C4-2B (cell line): ENCODE data around the gene PCARE.

Experiments used
- H3K27ac ChIP-seq: fragments of 450-650 bp; 2 replicates; pipeline ENCODE4 v1.5.1; 2017
- ZFX ChIP-seq: fragments of 450-650 bp; IDR thresholded peaks from 2 replicates; pipeline ENCODE4 v1.6.1; 2017
- TF ChIP-seq, protein P1 (sequence below): fragments of 450-650 bp; conservative IDR thresholded peaks from 2 replicates; pipeline ENCODE4 v1.5.1; 2017; ENCODE audit warnings: mild to moderate bottlenecking

PCARE gene

GRCh38 chr2:29022679-29023078 lies 51.6 kb downstream of the PCARE start:
- no peak for TF ChIP-seq ZFX
- TF ChIP-seq, protein P1, sequence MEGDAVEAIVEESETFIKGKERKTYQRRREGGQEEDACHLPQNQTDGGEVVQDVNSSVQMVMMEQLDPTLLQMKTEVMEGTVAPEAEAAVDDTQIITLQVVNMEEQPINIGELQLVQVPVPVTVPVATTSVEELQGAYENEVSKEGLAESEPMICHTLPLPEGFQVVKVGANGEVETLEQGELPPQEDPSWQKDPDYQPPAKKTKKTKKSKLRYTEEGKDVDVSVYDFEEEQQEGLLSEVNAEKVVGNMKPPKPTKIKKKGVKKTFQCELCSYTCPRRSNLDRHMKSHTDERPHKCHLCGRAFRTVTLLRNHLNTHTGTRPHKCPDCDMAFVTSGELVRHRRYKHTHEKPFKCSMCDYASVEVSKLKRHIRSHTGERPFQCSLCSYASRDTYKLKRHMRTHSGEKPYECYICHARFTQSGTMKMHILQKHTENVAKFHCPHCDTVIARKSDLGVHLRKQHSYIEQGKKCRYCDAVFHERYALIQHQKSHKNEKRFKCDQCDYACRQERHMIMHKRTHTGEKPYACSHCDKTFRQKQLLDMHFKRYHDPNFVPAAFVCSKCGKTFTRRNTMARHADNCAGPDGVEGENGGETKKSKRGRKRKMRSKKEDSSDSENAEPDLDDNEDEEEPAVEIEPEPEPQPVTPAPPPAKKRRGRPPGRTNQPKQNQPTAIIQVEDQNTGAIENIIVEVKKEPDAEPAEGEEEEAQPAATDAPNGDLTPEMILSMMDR = no peak
- no peak overlapping the region for H3K27ac ChIP-seq

DNA sequence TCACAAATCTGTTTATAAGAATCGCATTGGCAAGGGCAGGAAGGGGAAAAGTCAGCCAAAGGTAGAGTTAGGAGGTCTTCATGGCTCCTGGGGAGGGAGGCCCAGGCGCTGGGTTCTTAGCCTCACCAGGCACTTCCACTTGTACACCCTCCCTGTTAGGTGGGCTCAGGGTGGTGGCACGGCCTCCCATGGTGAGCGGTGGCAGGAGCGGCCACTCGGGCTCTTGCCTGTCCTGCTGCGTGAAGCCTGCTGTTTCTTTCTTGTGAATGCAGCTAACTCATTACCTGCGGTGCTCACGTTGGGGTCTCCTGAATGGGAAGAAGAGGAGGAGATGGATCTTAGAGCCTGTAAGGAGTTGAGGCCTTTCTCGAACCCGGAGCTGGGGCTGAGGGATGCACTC lies 52.4 kb downstream of the PCARE start:
- TF ChIP-seq ZFX = no peak
- TF ChIP-seq, protein P1 = no peak

GRCh38 chr2:29017716-29018435 lies 56.4 kb downstream of the PCARE start:
- TF ChIP-seq, protein P1 = no peak
- no peak for TF ChIP-seq ZFX
- no peak overlapping the region for H3K27ac ChIP-seq

More for the DNA sequence above, 52.4 kb downstream of the PCARE start:
- no peak overlapping the region for H3K27ac ChIP-seq

- no peak overlapping the region for H3K27ac ChIP-seq
- no peak for TF ChIP-seq ZFX
- TF ChIP-seq, protein P1 = no peak
Observed at GRCh38 chr2:29016504-29016903, 57.8 kb downstream of the PCARE start.

- TF ChIP-seq, protein P1 = no peak
- no peak for TF ChIP-seq ZFX
- H3K27ac ChIP-seq = no peak overlapping the region
Observed at GRCh38 chr2:29015701-29016470, 58.4 kb downstream of the PCARE start.

DNA sequence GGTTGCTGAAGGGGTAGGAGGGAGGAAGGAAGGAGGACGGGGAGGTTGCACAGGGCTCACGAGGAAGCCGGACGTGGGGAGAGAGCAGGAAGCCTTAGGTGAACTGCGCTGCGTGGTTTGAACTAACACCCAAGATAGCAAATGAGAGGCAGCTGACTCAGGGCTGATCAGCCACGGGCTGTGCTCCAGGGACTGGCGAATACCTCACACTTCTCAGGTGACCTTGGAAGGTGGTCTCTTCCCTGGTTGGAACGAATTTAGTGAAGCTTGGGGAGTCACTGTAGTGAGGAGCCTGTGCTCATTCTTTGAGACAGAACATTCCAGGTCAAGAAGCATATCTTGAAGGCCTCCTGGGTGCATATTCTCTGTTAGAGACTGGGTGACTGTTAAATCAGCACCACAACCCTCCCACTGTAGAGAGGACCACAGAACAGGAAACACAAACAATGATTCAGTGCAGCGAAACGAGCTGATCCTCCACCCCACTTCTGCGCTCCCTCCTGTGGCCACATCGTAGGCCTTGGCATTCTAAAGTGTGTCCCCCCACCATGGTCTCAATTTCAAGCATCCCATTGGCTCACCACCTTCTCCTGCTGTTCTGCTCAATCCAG lies 59.4 kb downstream of the PCARE start:
- TF ChIP-seq, protein P1 = no peak
- no peak for TF ChIP-seq ZFX
- no peak overlapping the region for H3K27ac ChIP-seq

DNA sequence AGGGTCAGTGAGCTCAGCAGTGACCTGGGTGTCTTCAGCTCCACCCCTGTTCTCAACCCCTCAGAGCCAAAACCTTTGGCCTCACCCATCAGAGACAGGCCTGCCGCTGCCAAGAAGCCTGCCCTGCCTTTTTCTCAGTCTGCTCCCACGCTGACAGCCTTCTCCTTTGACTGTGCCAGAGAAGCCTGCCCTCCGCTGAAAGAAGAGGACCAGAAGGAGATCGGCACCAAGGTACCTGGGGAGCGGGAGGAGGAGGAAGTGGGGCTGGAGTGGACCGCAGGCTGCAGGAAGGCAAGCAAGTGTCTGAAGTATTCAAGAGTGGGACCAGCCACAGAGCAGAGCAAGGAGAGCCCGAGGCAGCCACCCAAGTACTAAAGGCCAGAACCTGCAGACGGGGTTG lies 60.0 kb downstream of the PCARE start:
- H3K27ac ChIP-seq = no peak overlapping the region

More for the DNA sequence above, 60.0 kb downstream of the PCARE start:
- TF ChIP-seq, protein P1 = no peak
- no peak for TF ChIP-seq ZFX
